HepG2 (cell line): ENCODE results near the gene INF2. TPM values are rescaled to one million over a fixed set of nuclear protein-coding genes. Genes with fewer than 3 reads are reported as not detected.

Source experiments
- ARNTL ChIP-seq: sonication (generic); formaldehyde crosslinking; IDR thresholded peaks from 2 replicates; pipeline ENCODE4 v1.4.0; 2020; ENCODE audit warnings: mild to moderate bottlenecking, missing genetic modification reagents
- ATM ChIP-seq: fragments of 450-650 bp; IDR thresholded peaks from 2 replicates; pipeline ENCODE4 v1.7.1; 2017; ENCODE audit warnings: mild to moderate bottlenecking, borderline replicate concordance
- TRAFD1 ChIP-seq: sonication (generic); formaldehyde crosslinking; IDR thresholded peaks from 2 replicates; pipeline ENCODE4 v1.5.1; 2020; ENCODE audit warnings: missing genetic modification reagents, mild to moderate bottlenecking, borderline replicate concordance
- ZBTB3 ChIP-seq: sonication (generic); formaldehyde crosslinking; IDR thresholded peaks from 2 replicates; pipeline ENCODE4 v1.4.0; 2020; ENCODE audit warnings: low read depth, mild to moderate bottlenecking, moderate library complexity, missing genetic modification reagents, borderline replicate concordance
- ZBTB33 ChIP-seq: sonication (generic); formaldehyde crosslinking; IDR thresholded peaks from 2 replicates; pipeline ENCODE4 v1.4.0; 2020; ENCODE audit warnings: missing genetic modification reagents
- ZKSCAN1 ChIP-seq: fragments of 150-350 bp; IDR thresholded peaks from 2 replicates; pipeline ENCODE4 v1.6.1; 2014; ENCODE audit warnings: low read length
- ZNF24 ChIP-seq: fragments of 450-650 bp; IDR thresholded peaks from 2 replicates; pipeline ENCODE4 v1.6.1; 2017; ENCODE audit warnings: antibody characterized with exemption, mild to moderate bottlenecking
- ZNF318 ChIP-seq: sonication (generic); formaldehyde crosslinking; IDR thresholded peaks from 2 replicates; pipeline ENCODE4 v1.4.0; 2020; ENCODE audit warnings: mild to moderate bottlenecking, missing genetic modification reagents
- ZNF501 ChIP-seq: sonication (generic); formaldehyde crosslinking; IDR thresholded peaks from 2 replicates; pipeline ENCODE4 v1.5.1; 2020; ENCODE audit warnings: mild to moderate bottlenecking, moderate library complexity, missing genetic modification reagents
- ZNF512B ChIP-seq: sonication (generic); formaldehyde crosslinking; IDR thresholded peaks from 2 replicates; pipeline ENCODE4 v1.5.1; 2020; ENCODE audit warnings: missing genetic modification reagents, mild to moderate bottlenecking, borderline replicate concordance
- ZNF891 ChIP-seq: sonication (generic); formaldehyde crosslinking; IDR thresholded peaks from 2 replicates; pipeline ENCODE4 v1.5.0; 2020; ENCODE audit warnings: mild to moderate bottlenecking, missing genetic modification reagents
- polyA plus RNA-seq, 8 experiments: library from polyadenylated mRNA; depleted of rRNA in 3 of 8; stranded (reverse) in 7 of 8; unstranded in 1 of 8; fragments of >200 nt; fragmentation: Illumina TruSeq in 4 of 8; extraction: Trizol in 4 of 8; gene quantifications; 2 replicates each; pipeline versions ENCODE4 v1.2.1 to v1.2.3, GENCODE V29; 2011 to 2016; ENCODE audit warnings: low read depth in 4 of 8, missing spikeins in 1 of 8, mixed read lengths in 1 of 8; ENCODE audit not compliant: insufficient read depth in 1 of 8
- total RNA-seq, 5 experiments: library from RNA; depleted of rRNA; stranded (reverse); fragments of >200 nt; fragmentation: Illumina TruSeq; extraction: Trizol; gene quantifications; 2 replicates each; pipeline ENCODE4 v1.2.3, GENCODE V29; 2016; ENCODE audit warnings: low read depth in 1 of 5

INF2 gene
- total and polyA plus RNA-seq, 2 of the 13 experiments (the other 11 are each of a cell fraction or from before 2014, with no cell fraction given) = 16.4 to 26.4 TPM

GRCh38 chr14:104677512-104678332 is 11.7 kb upstream of the INF2 start (continued):
- no peak for TF ChIP-seq ZNF318 (CRISPR knock-in tag)
- no peak for TF ChIP-seq ATM
- TF ChIP-seq ZBTB3 (CRISPR knock-in tag) = no peak
- peak; percentile 53; the same call in 1 of the 2 replicates for TF ChIP-seq ZNF501 (CRISPR knock-in tag)
- no peak for TF ChIP-seq ARNTL (CRISPR knock-in tag)
- no peak for TF ChIP-seq ZKSCAN1
- TF ChIP-seq ZNF24 = no peak
- no peak for TF ChIP-seq ZNF891 (CRISPR knock-in tag)
- TF ChIP-seq ZBTB33 (CRISPR knock-in tag) = 0 out of 2 replicates have a peak, but pooled peaks have one; percentile 31
- TF ChIP-seq TRAFD1 (CRISPR knock-in tag) = no peak
- no peak for TF ChIP-seq ZNF512B
